Astrocyte of the spinal cord (primary cell): ENCODE measurements around the gene ABCG2.
A peak's percentile ranks its signal among the peaks of the same experiment; 100 is the strongest.

ENCODE experiments used
- DNase-seq: peaks from one replicate; pipeline ENCODE4 v3.0.0; 2011; ENCODE audit warnings: low read depth, low spot score
- H3K4me3 ChIP-seq: 2 replicates; pipeline ENCODE4 v1.5.1; 2011; ENCODE audit warnings: low read depth, mild to moderate bottlenecking, low read length, moderate library complexity
- in situ Hi-C: cut with HindIII; loops from 2 replicates; pipeline ENCODE4 v1.10.0; 2017; ENCODE audit warnings: low sequenced_read_pairs
- TF ChIP-seq, protein P1 (sequence below): IDR thresholded peaks from 2 replicates; pipeline ENCODE4 v1.5.1; 2012; ENCODE audit warnings: low read depth, mild to moderate bottlenecking, low read length, inconsistent platforms

The ABCG2 gene

DNA sequence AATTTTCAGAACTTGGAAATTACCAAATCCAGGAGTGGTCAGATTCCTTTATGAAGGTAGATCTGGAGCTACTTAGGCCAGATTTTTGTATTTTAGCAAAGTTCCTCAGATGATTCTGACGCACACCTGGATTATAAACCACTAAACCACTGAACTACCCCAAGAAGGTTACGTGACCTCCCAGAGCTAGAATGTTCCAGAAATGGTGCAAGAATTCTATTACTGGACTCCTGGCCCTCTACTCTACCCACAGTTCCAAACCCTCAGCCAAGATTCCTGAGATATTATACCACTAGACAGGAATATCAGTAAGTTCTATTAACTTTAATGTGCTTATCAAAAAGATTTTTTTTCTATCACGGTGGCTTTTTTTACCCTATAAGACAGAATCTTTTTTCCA, 67.1 kb downstream of the ABCG2 start:
- no peak overlapping the region for H3K4me3 ChIP-seq
- in situ Hi-C loops = no loop called here
- no peak for DNase-seq
- TF ChIP-seq, protein P1, sequence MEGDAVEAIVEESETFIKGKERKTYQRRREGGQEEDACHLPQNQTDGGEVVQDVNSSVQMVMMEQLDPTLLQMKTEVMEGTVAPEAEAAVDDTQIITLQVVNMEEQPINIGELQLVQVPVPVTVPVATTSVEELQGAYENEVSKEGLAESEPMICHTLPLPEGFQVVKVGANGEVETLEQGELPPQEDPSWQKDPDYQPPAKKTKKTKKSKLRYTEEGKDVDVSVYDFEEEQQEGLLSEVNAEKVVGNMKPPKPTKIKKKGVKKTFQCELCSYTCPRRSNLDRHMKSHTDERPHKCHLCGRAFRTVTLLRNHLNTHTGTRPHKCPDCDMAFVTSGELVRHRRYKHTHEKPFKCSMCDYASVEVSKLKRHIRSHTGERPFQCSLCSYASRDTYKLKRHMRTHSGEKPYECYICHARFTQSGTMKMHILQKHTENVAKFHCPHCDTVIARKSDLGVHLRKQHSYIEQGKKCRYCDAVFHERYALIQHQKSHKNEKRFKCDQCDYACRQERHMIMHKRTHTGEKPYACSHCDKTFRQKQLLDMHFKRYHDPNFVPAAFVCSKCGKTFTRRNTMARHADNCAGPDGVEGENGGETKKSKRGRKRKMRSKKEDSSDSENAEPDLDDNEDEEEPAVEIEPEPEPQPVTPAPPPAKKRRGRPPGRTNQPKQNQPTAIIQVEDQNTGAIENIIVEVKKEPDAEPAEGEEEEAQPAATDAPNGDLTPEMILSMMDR = no peak

DNA sequence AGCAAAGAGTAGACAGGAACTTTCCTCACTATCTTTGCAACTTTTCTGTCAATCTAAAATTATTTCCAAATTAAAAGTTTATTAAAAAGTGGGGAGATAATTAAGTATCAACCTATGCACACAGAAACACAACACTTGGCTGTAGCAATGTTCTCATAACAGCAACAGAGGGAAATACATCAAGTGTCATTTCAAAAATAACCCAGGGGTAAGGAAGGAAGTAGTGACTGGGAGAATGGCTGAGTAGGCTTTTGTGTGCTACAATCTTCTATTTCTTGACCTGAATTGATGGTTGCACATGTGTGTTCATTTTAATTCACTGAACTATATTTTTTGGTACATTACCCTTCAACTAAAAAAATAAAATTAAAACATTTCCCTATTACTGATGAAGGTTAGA, 67.5 kb downstream of the ABCG2 start:
- in situ Hi-C loops = no loop called here
- TF ChIP-seq, protein P1 = no peak
- DNase-seq = no peak
- H3K4me3 ChIP-seq = no peak overlapping the region

- TF ChIP-seq, protein P1 = no peak
- in situ Hi-C loops = no loop called here
- DNase-seq = no peak
- H3K4me3 ChIP-seq = no peak overlapping the region
Observed at GRCh38 chr4:88087004-88087403, 71.4 kb downstream of the ABCG2 start.

DNA sequence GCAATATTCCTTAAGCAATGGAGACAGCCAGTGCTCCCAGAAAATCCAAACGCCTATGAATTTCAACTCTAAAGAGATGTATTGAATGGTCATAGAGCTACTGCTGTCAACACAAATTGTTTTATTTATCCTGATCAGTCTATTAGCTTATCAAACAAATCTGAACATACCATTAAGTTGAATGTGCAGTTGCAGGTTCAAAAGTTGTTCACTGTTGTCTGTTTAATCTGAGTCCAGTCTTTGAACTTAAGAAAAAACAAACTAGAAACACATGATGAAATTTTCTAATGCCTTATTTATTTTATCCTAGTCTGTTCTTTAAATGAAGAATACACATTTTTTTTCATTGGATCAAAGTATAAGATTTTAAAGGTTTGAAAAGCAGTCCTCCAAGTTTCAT, 77.8 kb downstream of the ABCG2 start:
- in situ Hi-C loops = no loop called here
- DNase-seq = no peak
- no peak overlapping the region for H3K4me3 ChIP-seq
- TF ChIP-seq, protein P1 = no peak

GRCh38 chr4:88078579-88078978, 79.9 kb downstream of the ABCG2 start:
- no peak overlapping the region for H3K4me3 ChIP-seq
- in situ Hi-C loops = no loop called here
- no peak for DNase-seq
- TF ChIP-seq, protein P1 = no peak

DNA sequence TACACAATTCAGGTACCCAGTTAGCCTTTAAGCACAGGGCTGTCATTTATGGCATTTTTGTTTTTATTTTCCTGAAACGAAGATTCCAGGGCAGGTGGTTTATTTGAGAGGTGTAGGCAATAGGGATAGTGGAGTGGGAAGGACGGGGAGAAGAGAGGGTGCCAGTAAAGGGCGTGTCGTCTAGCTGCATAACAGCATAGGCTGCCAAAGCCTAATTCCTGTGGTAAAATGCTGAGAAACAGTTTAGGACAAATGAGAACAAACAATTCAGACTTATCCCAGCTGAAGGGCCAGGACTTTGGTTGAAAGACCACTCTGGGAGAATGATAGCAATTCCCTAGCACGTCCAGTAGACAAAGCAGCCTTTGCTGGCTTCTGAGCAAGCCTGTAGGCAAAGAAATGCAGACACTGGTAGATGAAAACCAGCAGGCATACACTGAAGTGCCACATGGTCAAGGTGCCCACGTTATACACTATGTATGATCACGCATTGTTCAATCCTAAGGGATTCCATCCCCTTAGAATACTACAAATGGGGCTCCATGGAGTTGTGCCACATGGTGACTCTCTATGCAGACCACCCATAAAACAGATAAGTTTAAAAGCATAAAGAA, 80.4 kb downstream of the ABCG2 start:
- H3K4me3 ChIP-seq = no peak overlapping the region
- TF ChIP-seq, protein P1 = no peak
- in situ Hi-C loops = no loop called here
- peak; percentile 54 for DNase-seq
